ENCODE measurements around the gene PNPO.
"Not testable (repeated sequence)": the region's sequence is repeated elsewhere in the genome, so short reads cannot be mapped to it uniquely, and the experiment has no call there.

PNPO gene

DNA sequence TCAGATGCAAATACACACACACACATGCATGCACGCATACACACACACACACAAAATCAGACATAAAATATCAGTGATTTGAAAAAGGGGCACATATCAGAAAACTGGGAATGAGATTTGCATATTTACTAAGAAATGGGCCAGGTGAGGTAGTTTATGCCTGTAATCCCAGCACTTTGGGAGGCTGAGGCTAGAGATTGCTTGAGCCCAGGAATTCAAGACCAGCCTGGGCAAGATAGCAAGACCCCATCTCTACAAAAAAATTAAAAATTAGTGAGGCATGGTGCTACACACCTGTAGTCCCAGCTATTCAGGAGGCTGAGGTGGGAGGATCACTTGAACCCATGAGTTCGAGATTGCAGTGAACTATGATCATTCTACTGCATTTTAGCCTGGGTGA, 22.4 kb upstream of the PNPO start:
- no peak for DNase-seq

DNA sequence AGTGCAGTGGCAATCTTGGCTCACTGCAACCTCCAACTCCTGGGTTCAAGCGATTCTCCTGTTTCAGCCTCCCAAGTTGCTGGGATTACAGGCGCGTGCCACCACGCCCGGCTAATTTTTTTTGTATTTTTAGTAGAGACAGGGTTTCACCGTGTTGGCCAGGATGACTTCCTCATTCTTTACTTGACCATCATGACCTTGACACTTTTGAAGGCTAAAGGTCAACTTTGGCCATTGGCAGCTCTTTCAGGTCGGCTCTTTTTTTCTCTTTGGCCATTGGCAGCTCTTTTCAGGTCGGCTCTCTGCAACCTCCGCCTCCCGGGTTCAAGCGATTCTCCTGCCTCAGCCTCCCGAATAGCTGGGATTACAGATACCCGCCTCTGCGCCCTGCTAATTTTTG, 21.5 kb upstream of the PNPO start:
- not testable (repeated sequence) for DNase-seq

DNA sequence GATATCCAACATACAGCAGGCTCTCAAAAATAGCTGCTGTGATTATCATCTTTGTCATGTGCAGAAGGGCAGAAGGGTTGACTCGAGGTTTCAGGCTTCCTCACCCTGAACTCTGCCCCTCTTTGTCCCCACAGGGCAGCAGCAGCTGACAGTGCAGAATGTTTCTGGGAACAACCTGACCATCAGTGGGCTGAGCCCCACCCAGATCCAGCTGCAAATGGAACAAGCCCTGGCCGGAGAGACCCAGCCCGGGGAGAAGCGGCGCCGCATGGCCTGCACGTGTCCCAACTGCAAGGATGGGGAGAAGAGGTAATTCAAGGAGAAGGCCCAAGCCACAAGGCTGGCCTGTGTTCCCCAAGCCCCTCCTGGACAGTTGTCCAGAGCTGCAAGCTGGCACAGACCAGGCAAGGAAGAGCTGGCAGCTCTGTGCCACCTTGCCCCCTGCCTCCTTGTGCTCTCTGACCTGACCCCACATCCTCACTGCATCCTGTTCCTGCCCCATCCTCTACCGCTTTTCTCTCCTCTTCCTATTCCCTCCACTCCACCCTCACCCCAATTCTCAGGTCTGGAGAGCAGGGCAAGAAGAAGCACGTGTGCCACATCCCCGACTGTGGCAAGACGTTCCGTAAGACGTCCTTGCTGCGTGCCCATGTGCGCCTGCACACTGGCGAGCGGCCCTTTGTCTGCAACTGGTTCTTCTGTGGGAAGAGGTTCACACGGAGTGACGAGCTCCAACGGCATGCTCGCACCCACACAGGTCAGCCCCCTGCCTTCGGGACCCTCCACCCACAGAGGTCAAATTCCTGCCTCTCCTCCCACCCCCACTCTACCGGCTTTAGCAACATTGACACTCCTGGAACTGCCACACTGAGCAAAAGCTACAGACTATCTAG, 16.3 kb upstream of the PNPO start:
- no peak for DNase-seq

DNA sequence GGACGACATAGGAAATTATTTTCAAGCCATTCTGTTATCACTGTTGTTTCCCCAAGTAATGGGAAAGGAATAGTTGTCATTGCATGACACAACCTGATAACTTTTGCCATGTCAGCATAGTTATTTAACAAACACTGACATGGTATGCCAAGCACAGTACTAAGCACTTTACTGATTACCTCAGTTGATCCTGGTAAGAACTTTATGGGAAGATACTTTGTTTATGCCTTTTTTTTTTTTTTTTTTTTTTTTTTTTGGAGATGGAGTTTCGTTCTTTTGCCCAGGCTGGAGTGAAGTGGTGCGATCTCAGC, 15.7 kb upstream of the PNPO start:
- no peak for DNase-seq

DNA sequence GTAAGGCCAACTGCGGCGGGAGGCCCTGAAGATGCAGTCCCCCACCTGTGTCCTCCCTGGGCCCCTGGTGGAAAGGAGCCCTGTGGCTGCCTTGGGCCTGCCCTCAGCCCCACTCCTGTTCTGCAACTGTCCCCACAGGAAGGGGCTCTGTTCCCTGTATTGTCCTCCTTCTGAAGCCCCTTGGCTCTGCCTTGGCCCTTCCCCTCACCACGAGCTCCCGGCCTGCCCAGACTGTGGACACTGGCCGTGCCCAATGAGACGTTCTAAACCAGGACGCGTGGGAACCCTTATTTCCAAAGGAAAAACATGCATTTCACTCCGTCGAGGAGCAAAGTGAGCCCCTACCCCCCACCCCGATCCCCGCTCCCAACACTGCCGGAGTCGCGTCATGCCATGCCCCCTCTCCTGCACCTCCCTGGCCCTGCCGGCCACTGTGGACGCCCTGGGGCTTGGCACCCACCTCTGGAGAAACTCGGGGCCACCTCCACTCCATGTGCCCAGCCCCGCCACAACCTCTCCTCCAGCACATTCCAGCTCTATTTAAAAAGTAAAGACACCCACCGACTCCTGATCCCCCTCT, 13.5 kb upstream of the PNPO start:
- no peak for DNase-seq

DNA sequence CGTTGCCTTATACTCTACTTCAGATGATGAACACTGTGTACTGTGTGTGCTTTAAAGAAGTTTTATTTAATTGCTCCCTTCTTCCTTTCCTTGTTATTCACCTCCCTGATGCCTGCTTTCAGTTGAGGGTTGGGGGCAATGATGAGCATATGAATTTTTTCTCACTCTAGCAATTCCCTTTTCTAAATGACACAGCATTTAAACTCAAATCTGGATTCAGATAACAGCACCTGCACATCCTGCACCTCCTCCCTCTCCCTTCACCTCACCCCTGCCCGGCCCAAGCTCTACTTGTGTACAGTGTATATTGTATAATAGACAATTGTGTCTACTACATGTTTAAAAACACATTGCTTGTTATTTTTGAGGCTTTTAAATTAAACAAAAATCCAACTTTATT, 13.0 kb upstream of the PNPO start:
- DNase-seq: no peak

DNA sequence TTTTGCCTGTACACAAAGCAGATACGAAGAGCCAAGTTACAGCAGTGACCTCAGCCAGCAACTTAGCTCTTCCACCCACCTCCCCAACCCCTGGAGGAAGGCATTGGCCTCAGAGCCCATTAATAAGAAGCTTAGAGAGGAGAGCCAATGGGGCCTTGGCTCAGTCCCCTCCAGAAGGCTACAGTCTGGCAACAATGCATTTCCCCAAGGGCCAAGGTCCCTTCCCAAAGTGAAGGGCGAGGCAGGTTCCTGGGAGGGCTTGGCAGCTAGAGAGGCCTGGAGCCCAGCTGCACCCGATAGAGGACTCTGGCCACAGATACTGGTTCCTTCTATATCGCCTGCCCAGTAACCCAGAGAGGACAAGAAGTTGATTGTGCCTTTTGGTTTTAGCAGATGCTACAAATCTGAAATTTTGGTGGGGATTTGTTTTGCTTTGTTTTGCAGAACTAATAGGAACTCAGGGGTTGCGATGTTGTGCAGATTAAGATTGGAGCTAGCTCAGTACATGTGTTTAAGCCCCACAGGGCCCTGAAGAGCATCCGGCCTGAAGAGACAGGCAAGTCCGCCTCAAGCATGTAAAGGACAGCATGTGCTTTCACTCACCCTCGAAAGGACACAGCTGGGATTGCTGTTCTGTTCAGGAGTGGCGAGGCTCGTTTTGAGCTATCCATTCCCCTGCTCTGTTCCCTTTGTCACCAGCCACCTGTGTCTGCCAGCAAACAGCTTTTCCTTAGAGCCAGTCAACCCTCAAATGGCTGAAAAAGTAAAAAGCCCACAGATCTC, 12.0 kb upstream of the PNPO start:
- no peak for DNase-seq

DNA sequence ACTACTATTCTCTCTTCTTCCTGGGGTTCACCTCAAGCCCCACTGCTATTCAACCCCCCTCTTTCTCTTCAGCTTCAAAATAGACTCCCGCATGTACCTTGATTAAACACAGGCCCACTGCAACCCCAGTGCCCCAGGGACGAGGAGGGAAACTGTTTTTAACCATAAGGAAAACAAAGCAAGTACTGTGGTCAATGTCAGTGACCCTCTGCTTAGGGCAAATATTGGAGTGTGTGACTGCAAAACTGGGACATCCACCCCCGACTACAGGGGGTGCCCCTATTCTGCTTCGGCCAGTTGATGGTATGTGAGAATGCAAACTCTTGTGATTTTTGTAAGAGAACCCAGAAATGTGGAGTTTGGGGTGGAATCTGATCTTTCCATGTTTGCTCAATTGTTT, 9.5 kb upstream of the PNPO start:
- no peak for DNase-seq

DNA sequence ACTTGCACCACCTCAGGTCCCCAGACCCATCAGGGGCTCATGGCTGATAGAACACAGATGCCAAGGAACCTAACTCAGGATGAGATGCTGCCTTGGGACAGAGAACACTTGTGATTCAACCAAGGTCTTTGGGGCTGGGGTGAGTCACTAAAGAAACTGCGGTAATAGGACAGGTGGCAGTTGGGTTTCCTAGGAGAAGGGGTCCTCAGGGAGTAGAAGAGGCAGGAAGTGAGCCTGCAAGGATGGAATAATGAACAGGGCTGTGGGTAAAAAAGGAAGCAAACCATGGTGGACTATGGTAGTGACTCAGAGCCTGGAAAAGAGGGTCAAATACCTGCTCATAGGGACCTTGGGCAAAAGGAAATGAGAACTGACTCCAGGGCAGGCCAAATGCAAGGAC, 6.5 kb upstream of the PNPO start:
- DNase-seq: no peak

DNA sequence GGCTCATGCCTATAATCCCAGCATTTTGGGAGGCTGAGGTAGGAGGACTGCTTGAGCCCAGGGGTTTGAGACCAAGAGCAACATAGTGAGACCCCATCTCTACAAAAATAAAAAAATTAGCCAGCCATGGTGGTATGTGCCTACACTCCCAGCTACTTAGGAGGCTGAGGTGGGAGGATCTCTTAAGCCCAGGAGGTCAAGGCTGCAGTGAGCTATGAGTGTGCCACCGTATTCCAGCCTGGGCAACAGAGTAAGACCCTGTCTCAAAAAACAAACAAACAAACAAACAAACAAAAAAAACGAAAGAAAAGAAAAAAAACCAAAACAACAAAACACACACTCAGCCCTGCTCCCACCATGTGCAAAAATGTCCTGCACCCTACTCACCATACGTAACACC, 5.9 kb upstream of the PNPO start:
- DNase-seq: not testable (repeated sequence)

DNA sequence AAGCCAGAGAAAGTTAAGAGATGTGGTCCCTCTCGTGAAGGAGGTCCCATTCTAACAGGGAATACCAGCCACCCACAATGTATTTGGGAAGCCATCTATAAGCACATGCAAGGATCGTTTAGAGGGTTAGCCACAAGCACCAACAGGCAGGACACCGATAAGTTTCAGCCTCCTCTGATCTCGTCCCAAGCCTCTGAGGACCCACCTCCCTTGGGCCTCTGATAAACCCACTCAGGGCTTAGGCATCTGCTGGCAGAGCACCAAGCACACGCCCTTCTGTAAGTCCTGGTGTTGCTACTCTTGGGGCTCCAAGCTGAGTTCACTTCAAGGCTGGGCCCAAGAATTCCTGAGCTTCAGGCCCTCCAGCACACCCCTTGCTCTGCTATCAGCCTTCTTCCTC, 5.4 kb upstream of the PNPO start:
- peak in 1 of 2 experiments; percentile 17 for DNase-seq

DNA sequence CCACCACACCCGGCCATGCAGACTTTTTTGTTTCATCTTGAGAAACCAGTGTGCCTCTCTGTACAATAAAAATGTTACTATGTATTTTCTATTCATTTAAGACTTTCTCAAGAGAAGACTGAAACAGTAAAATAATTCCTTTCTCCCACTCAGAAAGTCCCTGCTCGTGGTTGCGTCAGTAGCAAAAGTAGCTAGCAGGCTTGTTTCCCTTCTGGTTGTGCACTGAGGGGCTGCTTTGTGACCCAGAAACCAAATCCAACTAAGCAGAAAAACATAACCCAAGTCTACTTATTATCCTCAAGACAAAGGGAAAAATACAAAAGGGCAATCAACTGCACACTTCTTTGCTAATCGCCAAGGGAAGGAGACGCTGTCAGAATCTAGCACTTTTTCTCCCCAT, 3.4 kb upstream of the PNPO start:
- DNase-seq: no peak

DNA sequence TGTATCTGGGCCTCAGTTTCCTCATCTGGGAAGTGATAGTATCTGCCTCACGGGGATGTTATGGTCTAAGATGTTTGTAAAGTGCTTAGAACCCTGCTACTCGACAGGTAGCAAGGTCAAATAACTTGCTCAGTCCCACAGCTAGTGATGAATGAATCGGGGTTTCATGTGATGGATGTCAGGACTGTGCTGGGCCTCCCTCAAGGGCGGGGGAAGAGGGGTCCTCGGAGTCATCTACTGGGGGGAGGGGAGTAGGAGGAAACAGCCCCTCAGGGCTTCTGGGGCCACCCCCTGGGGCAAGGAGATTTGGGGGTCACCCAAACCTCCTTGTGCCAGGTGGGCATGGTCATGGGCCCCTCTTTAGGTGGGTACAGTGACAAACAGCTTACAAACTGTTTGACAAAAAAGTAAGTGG, 732 bp downstream of the PNPO start:
- no peak for DNase-seq

DNA sequence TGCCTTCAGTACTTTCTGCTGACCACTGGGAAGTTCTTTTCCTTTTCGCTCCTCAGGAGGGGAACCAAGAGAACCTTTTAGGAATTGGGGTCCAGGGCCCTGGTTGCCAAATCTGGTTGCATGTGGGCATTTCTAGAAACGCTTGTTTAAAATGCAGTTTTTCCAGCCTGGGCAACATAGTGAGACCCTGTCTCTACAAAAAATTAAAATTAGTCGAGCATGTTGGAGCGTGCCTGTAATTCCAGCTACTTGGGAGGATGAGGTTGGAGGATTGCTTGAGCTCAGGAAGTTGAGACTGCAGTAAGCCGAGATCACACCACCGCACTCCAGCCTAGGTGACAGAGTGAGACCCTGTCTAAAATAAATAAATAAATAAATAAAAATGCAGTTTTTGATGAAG, 1.2 kb downstream of the PNPO start:
- DNase-seq: no peak

DNA sequence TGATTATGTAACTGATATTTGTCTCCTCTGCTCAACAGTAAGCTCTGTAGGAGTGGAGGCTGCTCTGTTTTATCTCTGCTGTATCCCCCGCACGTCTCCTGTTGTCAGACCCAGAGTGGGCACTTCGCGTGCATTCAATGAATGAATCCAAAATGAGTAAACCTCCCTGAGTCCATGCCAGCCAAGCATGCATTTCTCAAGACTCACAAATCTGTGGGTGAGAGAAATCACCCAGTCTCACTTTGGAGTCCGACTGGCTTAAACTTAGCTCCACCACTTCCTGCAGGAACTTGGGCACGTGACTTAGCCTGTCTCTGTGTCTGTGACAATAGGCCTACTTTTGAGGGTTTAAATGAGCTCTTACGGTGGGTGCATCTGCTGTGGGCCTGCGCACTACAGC, 3.7 kb downstream of the PNPO start:
- no peak for DNase-seq

DNA sequence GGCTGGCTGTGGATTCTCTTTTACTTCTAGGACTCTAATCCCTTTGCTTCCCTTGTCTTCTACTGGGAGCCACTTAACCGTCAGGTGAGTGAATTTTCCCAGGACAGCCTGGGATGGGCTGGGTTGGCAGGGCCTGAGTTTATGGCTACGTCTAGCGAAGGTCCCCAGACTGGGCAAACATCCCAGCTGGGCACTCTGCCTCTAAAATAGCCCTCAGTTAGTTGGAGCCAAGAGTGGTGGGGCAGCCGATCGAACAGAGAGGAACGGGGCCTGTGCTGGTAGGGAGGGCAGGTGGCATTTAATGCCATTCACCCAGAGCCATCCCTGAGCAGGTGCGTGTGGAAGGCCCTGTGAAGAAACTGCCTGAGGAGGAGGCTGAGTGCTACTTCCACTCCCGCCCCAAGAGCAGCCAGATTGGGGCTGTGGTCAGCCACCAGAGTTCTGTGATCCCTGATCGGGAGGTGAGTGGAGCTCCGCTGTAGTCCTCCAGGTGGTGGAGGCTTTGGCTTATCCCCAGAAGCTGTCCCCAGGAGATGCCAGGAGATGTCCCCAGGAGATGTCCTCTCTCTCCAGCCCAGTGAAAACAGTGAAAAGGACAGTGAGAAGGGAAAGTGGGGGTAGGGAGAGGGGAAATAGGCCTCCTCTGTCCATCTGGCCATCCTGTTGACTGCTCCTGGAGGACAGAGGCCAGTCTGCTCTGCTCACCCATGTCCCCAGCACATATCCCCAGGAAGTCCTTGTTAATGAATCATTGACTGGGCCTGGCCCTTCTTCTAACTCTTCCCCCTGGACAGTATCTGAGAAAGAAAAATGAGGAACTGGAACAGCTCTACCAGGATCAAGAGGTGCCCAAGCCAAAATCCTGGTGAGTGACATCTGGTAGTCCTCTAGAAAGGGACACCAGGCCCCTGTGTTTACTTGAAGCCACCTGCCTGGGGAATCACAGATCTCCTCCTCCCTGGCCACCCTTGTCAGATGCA, 4.4 kb downstream of the PNPO start:
- no peak for DNase-seq

DNA sequence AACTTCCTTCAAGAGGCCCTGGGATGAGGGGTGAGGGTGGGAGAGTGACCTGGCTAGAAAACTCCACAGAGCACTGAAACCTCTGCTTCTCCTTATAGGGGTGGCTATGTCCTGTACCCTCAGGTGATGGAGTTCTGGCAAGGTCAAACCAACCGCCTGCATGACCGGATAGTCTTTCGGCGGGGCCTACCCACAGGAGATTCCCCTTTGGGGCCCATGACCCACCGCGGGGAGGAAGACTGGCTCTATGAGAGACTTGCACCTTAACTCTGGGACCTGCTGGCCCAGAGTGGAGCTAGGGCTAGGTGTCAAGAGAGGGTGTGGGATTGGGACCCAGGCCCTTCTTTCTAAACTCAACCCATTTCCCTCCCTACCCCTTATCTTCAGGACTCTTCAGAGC, 5.1 kb downstream of the PNPO start:
- no peak for DNase-seq

DNA sequence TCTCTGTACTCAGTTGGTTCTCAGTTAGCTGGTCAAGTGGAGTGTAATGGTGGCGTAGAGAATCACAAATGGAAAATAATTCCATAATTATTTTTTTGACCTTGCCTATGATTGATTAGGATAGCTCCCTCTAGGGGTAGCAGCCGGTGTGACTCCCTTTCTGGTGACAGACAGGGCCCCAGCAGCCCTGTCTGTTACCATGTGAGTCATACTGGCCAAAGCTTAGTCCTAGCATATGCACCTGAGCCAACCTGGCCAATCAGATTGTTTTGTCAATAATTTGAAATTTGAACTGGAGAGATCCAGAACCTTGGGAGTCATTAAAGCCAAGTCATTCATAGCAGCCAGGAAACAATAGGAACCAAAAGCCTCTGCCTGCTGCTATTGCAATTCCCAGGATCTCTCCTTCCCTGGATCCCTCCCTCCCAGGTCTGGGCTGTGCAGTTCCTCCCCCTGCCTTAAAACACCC, 5.6 kb downstream of the PNPO start:
- DNase-seq: peak; percentile 64 to 82

DNA sequence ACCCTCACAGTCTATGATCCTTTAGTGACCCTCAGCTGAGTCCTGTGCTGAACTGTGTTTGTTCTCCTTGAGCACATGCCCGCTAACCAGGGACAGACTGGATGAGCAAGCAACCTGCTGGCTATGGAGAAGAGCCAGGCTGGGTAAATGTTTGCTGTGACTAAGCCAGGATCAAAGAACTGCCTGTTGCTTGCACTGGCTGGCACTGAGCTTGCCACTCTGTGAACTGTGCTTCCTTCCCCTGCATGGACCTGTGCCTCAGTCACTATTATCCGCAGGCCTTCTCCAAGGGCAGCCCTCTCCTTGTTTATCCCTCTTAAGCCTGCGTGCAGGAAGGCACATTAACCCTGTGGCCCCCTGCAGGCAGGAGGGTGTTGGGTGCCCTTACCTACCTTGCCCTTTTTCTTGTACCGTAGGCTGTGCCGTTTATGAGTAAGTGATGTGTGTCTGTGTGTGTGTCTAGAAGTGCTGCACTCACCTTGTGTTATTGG, 7.4 kb downstream of the PNPO start:
- no peak for DNase-seq

DNA sequence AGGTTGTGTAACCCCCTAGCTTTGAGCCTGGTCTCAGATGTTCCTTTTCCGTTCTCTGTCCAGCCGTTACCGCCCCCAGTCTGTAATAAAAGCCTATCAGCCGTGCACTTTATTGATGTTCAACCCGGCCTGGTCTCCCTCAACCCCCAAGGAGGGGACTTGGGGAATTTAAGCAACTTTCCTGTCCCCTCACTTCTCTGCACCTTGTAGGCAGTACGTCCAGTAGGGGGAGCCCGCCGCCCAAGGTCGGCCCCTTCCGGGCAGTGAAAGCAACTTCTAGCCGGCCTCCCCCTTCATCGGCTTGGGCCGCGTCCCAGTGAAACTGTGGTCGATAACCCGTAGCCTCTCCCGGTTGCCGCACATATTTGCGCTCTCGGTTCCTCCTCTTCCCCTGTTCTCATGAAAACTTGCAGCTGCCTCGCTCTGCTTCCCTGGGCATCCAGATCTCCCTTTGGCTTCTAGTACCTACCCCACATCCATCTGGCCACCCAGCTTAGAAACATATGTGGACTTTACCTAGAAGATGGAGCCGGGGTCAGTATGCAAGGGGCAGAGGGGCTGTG, 7.9 kb downstream of the PNPO start:
- DNase-seq: peak in 1 of 2 experiments; percentile 40

DNA sequence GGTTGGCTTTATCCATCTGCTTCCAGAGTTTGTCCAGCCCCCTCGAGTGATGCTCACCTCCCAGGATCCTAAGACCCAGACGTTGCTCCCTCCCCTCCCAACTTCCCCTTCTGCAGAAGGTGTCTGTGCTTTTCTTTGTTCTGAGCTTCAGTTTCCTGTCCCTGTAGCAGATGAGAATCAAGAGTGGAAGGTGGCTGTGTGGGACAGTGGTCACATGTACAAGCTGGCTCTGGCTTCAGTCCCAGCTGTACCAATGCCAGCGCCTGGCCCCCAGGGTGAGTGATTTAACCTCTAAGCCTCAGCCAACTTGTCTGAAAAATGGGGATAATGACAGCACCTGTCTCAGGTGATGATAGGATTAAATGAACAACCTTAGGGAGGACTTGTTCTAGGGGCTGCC, 8.6 kb downstream of the PNPO start:
- no peak for DNase-seq

DNA sequence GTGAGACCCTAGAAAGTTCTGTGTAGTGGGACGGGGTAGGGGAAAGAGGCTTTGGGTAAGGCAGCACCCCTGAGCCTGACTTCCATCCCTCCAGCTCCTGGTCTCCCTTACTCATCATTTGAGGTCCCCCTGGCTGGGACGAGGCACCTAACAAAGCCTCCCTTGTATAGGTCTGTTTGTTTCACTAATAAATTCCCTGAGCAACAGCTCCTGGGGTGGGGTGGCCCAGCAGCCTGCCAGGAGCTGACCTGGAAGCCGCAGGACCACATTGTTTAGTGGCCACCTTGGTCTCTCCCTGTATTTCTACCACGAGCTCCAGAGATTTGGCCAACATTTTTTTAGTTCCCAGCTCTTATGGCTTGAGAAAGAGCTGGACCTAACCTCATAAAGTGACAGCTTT, 9.1 kb downstream of the PNPO start:
- DNase-seq: no peak
